Testis (tissue), 3 donors: Measurements from ENCODE around the gene ZBTB21. TPM values are rescaled to one million over a fixed set of nuclear protein-coding genes. Genes with fewer than 3 reads are reported as not detected.
A peak's percentile ranks its signal among the peaks of the same experiment; 100 is the strongest.

Source experiments
- DNase-seq: peaks from one replicate; pipeline ENCODE4 v3.0.0-alpha.2; 2019
- H3K27ac ChIP-seq, 2 donors: fragments of 200-600 bp; sonication (generic); one replicate each; pipeline ENCODE4 v1.5.1; 2019
- H3K27me3 ChIP-seq: fragments of 200-600 bp; sonication (generic); one replicate; pipeline ENCODE4 v1.5.1; 2019
- H3K36me3 ChIP-seq: fragments of 200-600 bp; sonication (generic); one replicate; pipeline ENCODE4 v1.5.1; 2017; ENCODE audit warnings: low read depth; ENCODE audit errors: missing control alignments
- H3K4me1 ChIP-seq: fragments of 200-600 bp; sonication (generic); one replicate; pipeline ENCODE4 v1.5.1; 2019
- H3K4me3 ChIP-seq, 2 donors: fragments of 200-600 bp; sonication (generic); one replicate each; pipeline ENCODE4 v1.5.1; 2017 to 2019
- H3K9me3 ChIP-seq: fragments of 200-600 bp; sonication (generic); one replicate; pipeline ENCODE4 v1.5.1; 2017
- POLR2A ChIP-seq: fragments of 450-650 bp; IDR thresholded peaks from one replicate; pipeline ENCODE4 v1.6.1; 2017; ENCODE audit warnings: antibody characterized with exemption, mild to moderate bottlenecking, moderate library complexity
- WGBS, 2 donors: methylation state at CpG; one replicate each; pipeline ENCODE4 v1.1.5; 2018; 5-methylcytosine and 5-hydroxymethylcytosine counted together
- intact Hi-C: fragments of 100-400 bp; cut with DNase I; formaldehyde crosslinking; loops from one replicate; pipeline ENCODE4 v1.15.1; 2023; ENCODE audit warnings: low total_unique reads
- polyA plus RNA-seq: library from polyadenylated mRNA; stranded (reverse); fragments of 350-450 nt; fragmentation: Illumina TruSeq; extraction: RNeasy Lipid Tissue Mini Kit (QIAGEN cat#74804); gene quantifications from one replicate; pipeline ENCODE4 v1.2.3, GENCODE V29; 2014; ENCODE audit warnings: low read depth, low replicate concordance; ENCODE audit not compliant: insufficient read depth
- total RNA-seq, 2 donors: library from RNA; depleted of rRNA; stranded (reverse); fragments of >200 nt; gene quantifications; one replicate each; pipeline ENCODE4 v1.2.3, GENCODE V29; 2016
- TF ChIP-seq, protein P1 (sequence below), 3 experiments: fragments of 450-650 bp in 2 of 3; fragments of 200-600 bp in 1 of 3; sonication (generic) in 1 of 3; IDR thresholded peaks; one replicate each; pipeline ENCODE4 v1.5.1; 2016 to 2019; ENCODE audit warnings: antibody characterized with exemption in 3 of 3, mild to moderate bottlenecking in 2 of 3, moderate library complexity in 1 of 3

ZBTB21 gene
- total and polyA plus RNA-seq, 3 donors from 2014 or later: 18.1 to 30.9 (median 26.3) TPM

DNA sequence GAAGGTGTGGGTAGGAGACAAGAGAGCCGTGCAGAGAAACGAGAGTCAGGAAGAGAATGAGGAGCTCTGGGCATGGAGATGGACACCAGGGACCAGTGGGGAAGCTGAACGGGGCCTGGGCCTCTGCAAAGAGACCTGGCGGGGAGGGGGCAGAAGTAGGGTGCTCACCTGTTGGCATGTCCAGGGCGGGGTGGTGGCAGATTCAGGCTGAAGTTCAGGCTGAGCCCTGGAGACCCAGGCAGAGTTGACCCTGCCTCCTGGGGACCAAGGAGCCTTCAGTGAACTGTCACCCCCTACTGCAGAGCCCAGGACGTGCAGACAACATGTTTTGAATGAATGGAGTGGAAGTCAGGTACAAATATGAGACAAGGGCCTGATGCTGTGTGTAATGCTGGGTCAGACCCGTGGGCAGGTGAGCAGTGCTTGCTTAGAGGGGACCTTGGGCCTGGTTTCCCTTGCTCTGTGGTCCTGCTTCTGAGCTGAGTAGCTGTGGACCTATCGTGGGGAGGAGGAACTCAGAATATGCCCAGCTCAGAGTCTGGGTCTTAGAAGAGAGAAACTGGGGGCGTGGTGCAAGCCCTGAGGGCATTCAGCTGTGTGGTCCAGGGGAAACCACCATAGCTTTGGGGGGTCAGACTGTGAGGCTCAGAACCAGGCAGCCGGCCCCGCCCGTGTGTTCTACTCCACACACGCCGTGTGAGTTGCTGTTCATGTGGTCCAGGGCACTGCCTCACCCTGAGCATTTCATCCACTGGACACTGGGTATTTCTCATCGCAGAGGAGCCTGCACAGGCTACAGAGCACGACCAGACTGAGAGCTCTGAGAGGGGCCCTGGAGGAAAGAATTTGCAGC lies 39.6 kb upstream of the ZBTB21 start:
- intact Hi-C loops: no loop called here
- H3K27ac ChIP-seq: no peak overlapping the region

DNA sequence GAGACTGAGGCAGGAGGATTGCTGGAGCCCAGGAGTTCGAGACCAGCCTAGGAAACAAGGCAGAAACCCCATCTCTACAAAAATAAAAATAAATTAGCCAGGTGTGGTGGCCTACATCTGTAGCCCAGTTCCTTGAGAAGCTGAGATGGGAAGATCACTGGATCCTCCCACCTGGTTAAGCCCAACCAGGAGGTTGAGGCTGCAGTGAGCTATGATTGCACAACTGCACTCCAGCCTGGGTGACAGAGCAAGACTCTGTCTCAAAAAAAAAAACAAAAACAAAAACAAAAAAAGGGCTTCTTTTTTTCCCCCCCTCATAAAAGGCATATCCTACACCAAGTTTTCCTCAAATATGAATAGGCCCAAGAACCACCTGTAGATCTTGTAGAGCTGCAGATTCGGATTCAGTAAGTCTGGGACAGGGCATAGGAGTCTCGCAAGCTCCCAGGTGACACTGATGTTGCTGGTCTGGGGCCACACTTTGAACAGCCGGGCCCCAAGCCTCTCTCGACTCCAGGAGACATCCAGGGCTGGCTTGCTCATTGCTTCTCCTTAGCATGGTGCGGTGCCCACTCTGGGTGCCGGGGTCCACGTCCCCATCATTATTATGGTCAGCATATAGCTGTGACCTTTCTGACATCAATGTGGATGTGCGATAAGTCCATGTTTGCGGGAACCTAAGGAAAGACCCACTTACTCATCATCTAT lies 38.9 kb upstream of the ZBTB21 start:
- intact Hi-C loops: no loop called here
- WGBS, 2 donors: 87 to 97% methylated on average over 9 to 10 of the region's 10 CpGs
- Histone ChIP-seq H3K4me1 (no peaks in the 10 kb centered on the region), H3K27me3 (no peaks in the 10 kb centered on the region), H3K27ac (no peak overlapping the region), H3K9me3 (no peaks in the 10 kb centered on the region), H3K36me3 (no peaks in the 10 kb centered on the region), H3K4me3 (no peak overlapping the region)
- no peak for DNase-seq
- TF ChIP-seq, protein P1, sequence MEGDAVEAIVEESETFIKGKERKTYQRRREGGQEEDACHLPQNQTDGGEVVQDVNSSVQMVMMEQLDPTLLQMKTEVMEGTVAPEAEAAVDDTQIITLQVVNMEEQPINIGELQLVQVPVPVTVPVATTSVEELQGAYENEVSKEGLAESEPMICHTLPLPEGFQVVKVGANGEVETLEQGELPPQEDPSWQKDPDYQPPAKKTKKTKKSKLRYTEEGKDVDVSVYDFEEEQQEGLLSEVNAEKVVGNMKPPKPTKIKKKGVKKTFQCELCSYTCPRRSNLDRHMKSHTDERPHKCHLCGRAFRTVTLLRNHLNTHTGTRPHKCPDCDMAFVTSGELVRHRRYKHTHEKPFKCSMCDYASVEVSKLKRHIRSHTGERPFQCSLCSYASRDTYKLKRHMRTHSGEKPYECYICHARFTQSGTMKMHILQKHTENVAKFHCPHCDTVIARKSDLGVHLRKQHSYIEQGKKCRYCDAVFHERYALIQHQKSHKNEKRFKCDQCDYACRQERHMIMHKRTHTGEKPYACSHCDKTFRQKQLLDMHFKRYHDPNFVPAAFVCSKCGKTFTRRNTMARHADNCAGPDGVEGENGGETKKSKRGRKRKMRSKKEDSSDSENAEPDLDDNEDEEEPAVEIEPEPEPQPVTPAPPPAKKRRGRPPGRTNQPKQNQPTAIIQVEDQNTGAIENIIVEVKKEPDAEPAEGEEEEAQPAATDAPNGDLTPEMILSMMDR (IDR thresholded peaks at IDR 0.05): no peak
- TF ChIP-seq POLR2A: no peak

More for the DNA sequence above, 39.6 kb upstream of the ZBTB21 start:
- Histone ChIP-seq H3K4me3 (no peak overlapping the region), H3K36me3 (no peaks in the 10 kb centered on the region), H3K4me1 (no peaks in the 10 kb centered on the region), H3K9me3 (no peaks in the 10 kb centered on the region), H3K27me3 (no peaks in the 10 kb centered on the region)
- DNase-seq: no peak
- TF ChIP-seq, protein P1 (IDR thresholded peaks at IDR 0.05): no peak
- TF ChIP-seq POLR2A: no peak
- 88 to 89% methylated on average over 8 to 16 of the region's 16 CpGs for WGBS, 2 donors

DNA sequence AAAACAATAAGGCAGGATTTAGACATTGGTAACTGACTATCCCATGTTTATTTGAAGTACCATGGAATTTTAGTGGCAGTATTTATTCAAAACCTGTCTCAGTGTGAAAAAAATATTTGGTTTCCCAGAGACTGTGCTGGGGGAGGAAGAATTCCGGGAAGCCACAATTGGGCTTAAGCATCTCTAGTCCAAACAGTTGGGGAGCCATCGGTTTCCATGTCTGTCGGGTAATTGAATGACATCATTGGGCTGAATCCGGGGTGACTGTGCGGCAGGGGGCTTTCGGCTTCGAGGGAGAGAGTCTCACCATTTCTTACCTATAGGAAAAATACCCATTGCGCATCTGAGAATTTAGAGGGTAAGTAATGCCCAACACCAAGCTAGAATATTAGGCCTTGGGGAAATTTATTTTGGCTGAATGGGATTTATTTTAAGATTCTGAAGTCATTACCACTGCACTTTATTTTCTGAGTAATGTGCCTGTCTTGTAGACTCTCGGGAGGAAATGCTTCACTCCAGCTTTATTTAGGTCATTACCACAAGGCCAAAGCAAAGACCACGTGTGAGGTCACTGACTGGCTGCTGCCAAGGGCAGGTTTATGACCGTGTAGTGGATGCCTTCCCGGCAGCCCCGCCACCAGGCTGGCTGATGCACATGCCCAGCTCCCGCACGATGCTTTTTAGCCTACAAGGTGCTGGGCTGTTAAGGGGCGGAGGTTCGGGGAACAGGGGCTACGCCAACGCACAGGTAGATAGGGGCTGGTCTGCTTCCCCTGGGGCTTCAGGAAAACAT lies 37.9 kb upstream of the ZBTB21 start:
- Histone ChIP-seq H3K36me3 (no peaks in the 10 kb centered on the region), H3K4me3 (no peak overlapping the region), H3K27ac (no peak overlapping the region), H3K27me3 (no peaks in the 10 kb centered on the region), H3K4me1 (no peaks in the 10 kb centered on the region), H3K9me3 (no peaks in the 10 kb centered on the region)
- TF ChIP-seq POLR2A: no peak
- TF ChIP-seq, protein P1 (IDR thresholded peaks at IDR 0.05): no peak
- DNase-seq: peak; percentile 37
- intact Hi-C loops: no loop called here
- 73 to 76% methylated on average over 19 of the region's 19 CpGs for WGBS, 2 donors

DNA sequence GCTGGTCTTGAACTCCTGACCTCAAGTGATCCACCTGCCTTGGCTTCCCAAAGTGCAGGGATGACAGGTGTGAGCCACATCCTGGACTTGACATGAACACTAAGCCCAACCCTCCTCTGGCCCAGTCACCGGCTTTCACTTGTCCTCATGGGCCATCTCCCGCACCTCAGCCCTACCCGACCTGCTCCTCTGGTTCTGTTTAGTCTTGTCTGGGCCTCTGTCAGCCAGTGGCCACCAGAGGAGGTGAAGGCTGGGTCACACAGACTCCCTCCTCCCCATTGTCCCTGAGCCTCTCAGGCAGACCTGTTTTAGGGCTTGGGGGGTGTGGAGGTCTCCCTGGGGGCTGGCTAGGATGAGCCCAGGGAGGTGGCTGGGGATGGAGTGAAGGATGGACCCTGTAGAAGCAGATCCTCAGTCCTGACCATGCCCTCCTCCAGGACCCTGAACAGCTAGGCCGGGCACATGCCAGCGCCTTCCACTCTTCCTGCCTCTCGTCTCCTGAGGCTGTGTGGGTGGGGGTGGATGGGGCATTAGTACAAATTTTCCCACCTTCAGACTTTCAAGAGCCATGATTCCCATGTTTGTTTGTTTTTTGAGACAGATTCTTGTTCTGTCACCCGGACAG lies 34.8 kb upstream of the ZBTB21 start:
- TF ChIP-seq POLR2A: no peak
- TF ChIP-seq, protein P1 (IDR thresholded peaks at IDR 0.05): no peak
- no peaks in the 10 kb centered on the region for H3K9me3 ChIP-seq
- DNase-seq: no peak
- intact Hi-C loops: no loop called here
- no peak overlapping the region for H3K4me3 ChIP-seq
- 77 to 98% methylated on average over 7 of the region's 7 CpGs for WGBS, 2 donors
- no peaks in the 10 kb centered on the region for H3K4me1 ChIP-seq
- no peak overlapping the region for H3K27ac ChIP-seq
- no peaks in the 10 kb centered on the region for H3K36me3 ChIP-seq
- no peaks in the 10 kb centered on the region for H3K27me3 ChIP-seq
